BLaER1 (cell line): ENCODE data around the gene VPS13D.
A peak's percentile ranks its signal among the peaks of the same experiment; 100 is the strongest.

Experiments used
- H3K27ac ChIP-seq: shearing (Covaris generic); formaldehyde crosslinking; 2 replicates; pipeline ENCODE4 v1.8.1; 2022
- H3K27me3 ChIP-seq: shearing (Covaris generic); formaldehyde crosslinking; 2 replicates; pipeline ENCODE4 v1.8.1; 2022
- H3K36me3 ChIP-seq: shearing (Covaris generic); formaldehyde crosslinking; 2 replicates; pipeline ENCODE4 v1.8.1; 2022
- H3K4me1 ChIP-seq: shearing (Covaris generic); formaldehyde crosslinking; 2 replicates; pipeline ENCODE4 v1.8.1; 2022
- H3K4me2 ChIP-seq: shearing (Covaris generic); formaldehyde crosslinking; 2 replicates; pipeline ENCODE4 v1.8.1; 2022
- H3K4me3 ChIP-seq: shearing (Covaris generic); formaldehyde crosslinking; 2 replicates; pipeline ENCODE4 v1.8.1; 2022
- H3K9ac ChIP-seq: shearing (Covaris generic); formaldehyde crosslinking; 2 replicates; pipeline ENCODE4 v1.8.1; 2022
- H3K9me3 ChIP-seq: shearing (Covaris generic); formaldehyde crosslinking; 2 replicates; pipeline ENCODE4 v1.8.1; 2022
- H4K20me1 ChIP-seq: shearing (Covaris generic); formaldehyde crosslinking; 2 replicates; pipeline ENCODE4 v1.8.1; 2022
- Cebpa-rat ChIP-seq: shearing (Covaris generic); IDR thresholded peaks from 2 replicates; pipeline ENCODE4 v1.8.1; 2022

Gene VPS13D

DNA sequence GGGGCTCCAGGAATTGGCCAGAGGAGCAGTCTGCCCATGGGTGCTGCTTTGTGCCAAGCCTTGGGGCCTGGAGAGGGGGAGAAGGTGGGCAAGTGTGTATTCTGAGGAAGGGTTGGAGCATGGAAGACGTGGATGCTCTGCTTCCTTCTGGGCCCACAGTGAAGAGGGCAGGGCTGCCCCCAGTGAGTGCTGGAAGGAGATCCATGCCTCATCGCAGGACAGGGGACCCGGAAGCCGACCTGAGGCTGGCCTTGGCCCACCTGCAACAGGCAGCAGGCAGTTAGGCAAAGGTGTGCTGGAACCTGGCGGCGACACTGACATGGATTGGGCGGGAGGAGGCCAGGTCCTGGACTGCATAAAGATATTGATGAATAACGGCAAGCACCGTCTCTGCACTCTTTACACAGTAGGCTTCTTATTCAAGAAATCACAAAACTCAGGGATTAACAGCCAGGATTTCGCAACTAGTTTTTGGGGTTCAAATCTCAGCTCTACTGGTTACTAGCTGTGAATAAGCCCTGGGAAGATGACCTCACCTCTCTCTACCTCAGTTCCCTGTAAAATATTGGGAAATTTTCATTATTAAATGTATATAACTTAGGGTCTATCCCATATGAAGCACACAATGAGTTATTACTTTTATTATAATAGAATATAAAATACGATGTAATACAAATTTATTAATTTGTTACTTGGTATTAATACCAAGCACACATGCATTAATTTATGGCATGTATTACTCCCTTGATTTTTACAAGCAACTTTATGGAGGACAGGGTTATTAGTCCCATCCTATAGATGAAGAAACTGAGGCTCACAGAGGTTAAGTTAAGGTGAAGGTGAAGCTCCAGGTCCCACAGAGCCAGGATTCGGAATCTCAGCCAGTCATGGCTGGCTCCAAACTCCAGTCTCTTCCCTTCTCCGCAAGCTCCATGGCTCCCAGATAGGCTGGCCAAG, 325.9 kb downstream of the VPS13D start:
- no peaks in the 10 kb centered on the region; the same call in 1 of the 2 replicates for H3K9me3 ChIP-seq
- H3K4me3 ChIP-seq: no peak overlapping the region
- TF ChIP-seq Cebpa-rat: 0 out of 2 replicates have a peak, but pooled peaks have one; percentile 36
- peaks cover 35% of the 10 kb centered on the region for H3K4me1 ChIP-seq
- H3K9ac ChIP-seq: no peak overlapping the region
- H4K20me1 ChIP-seq: no peaks in the 10 kb centered on the region
- H3K4me2 ChIP-seq: no peak overlapping the region
- no peaks in the 10 kb centered on the region for H3K36me3 ChIP-seq
- no peak overlapping the region for H3K27ac ChIP-seq
- H3K27me3 ChIP-seq: no peaks in the 10 kb centered on the region

DNA sequence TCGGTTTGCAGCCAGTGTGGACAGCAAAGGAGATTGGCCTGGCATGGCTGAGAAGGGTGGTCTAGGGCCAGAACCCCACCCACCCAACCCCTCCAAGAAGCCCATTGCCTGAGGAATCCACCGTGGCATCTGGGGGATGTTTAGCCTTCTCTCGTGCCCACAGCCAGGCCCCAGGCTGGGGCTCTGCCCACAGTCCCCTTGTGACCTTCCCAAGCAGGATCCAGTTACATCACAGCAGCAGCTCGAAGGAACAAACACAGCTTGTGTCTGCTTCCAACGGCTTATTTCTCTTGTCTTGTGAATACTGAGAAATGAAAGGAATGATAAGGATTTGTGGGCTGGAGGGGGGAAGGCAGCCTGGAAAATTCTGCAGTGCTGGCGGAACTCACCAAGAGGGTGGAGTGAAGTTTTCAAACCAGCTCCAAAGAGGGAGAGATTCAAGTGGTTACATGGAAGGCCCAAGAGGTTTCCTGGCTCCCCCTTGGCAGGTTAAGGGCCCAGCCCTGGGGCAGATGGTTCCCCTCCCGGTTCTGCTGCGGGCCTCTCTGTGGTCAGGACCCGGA, 326.6 kb downstream of the VPS13D start:
- Histone ChIP-seq H3K4me3 (no peak overlapping the region), H4K20me1 (no peaks in the 10 kb centered on the region), H3K9me3 (no peaks in the 10 kb centered on the region; the same call in 1 of the 2 replicates), H3K27ac (peak overlapping the region; percentile 74), H3K4me2 (peak overlapping the region; percentile 77), H3K36me3 (no peaks in the 10 kb centered on the region), H3K4me1 (peaks cover 40% of the 10 kb centered on the region), H3K9ac (peak overlapping the region; percentile 41; the same call in 1 of the 2 replicates), H3K27me3 (no peaks in the 10 kb centered on the region)
- no peak for TF ChIP-seq Cebpa-rat

DNA sequence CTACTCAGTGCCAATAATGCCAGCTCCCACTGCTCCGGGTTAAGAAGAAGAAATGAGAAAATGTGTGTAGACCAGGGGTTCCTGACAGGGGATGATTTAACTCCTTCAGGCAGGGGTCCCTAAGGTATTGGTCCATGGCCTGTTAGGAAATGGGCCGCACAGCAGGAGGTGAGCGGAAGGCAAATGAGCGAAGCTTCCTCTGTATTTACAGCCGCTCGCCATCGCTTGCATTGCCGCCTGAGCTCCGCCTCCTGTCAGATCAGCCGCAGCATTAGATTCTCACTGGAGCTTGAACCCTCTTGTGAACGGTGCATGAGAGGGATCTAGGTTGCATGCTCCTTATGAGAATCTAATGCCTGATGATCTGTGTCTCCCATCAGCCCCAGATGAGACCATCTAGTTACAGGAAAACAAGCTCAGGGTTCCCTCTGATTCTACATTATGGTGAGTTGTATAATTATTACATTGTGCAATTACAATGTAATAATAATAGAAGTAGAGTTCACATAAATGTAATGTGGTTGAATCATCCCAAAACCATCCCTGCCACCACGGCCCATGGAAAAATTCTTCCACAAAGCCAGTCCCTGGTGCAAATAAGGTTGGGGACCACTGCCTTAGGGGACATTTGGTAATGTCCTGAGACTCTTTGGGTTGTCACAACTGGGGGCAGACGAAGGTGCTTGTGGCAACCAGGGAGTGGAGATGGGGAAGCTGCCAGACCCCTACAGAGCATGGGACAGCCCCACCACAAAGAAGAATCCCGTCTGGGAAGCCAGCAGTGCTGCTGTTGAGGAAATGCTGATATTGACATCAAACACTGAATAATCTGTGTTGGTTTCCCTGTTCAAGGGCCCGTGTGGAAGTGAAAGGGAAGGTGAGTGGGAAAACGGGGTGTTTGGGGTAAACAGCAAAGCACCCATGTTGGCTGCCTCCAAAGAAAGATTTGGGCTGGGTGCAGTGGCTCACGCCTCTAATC, 327.4 kb downstream of the VPS13D start:
- H3K4me1 ChIP-seq: peaks cover 36% of the 10 kb centered on the region
- peak overlapping the region; percentile 74 for H3K27ac ChIP-seq
- peak; percentile 12; the same call in 1 of the 2 replicates for TF ChIP-seq Cebpa-rat
- H3K9ac ChIP-seq: peak overlapping the region; percentile 41; the same call in 1 of the 2 replicates
- peaks cover 7% of the 10 kb centered on the region for H3K9me3 ChIP-seq
- no peaks in the 10 kb centered on the region for H4K20me1 ChIP-seq
- no peaks in the 10 kb centered on the region for H3K27me3 ChIP-seq
- no peak overlapping the region for H3K4me3 ChIP-seq
- no peaks in the 10 kb centered on the region for H3K36me3 ChIP-seq
- peak overlapping the region; percentile 77 for H3K4me2 ChIP-seq

DNA sequence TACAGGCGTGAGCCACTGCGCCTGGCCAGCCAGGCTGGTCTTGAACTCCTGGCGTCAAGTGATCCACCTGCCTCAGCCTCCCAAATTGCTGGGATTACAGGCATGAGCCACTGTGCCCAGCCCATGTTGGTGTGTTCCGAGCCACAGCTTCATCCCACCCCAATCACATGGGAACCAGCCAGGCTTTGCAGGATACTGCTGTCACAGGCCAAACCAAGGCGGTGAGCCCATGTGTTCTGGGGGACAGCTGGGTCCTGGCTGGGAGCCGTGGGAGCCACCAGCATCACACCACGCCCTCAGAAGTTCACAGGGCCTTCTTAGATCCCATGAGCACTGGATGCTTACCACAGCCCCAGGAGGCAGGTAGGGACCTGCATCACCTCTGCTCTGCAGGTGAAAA, 331.3 kb downstream of the VPS13D start:
- peak overlapping the region; percentile 38; the same call in 1 of the 2 replicates for H3K4me2 ChIP-seq
- H3K27ac ChIP-seq: no peak overlapping the region
- no peaks in the 10 kb centered on the region for H3K27me3 ChIP-seq
- no peak for TF ChIP-seq Cebpa-rat
- no peaks in the 10 kb centered on the region for H4K20me1 ChIP-seq
- H3K4me3 ChIP-seq: no peak overlapping the region
- peaks cover 45% of the 10 kb centered on the region for H3K4me1 ChIP-seq
- no peak overlapping the region for H3K9ac ChIP-seq
- peaks cover 37% of the 10 kb centered on the region for H3K9me3 ChIP-seq
- H3K36me3 ChIP-seq: peaks cover 7% of the 10 kb centered on the region; the same call in 1 of the 2 replicates
